Jurkat, Clone E6-1 (cell line): ENCODE data around the gene UMOD.
A peak's percentile ranks its signal among the peaks of the same experiment; 100 is the strongest.

Experiments used
- DNase-seq: peaks from one replicate; pipeline ENCODE4 v3.0.0-alpha.2; 2011; ENCODE audit warnings: low read depth, low spot score
- H3K4me3 ChIP-seq: 2 replicates; pipeline ENCODE4 v1.5.1; 2011; ENCODE audit warnings: mild to moderate bottlenecking, low read length, control low read depth, moderate library complexity

Gene UMOD

GRCh38 chr16:20308801-20309590 is 43.5 kb downstream of the UMOD start:
- no peak for DNase-seq
- no peak overlapping the region for H3K4me3 ChIP-seq

GRCh38 chr16:20308266-20308665 is 44.2 kb downstream of the UMOD start:
- no peak overlapping the region for H3K4me3 ChIP-seq
- DNase-seq: no peak

GRCh38 chr16:20307791-20308190 is 44.7 kb downstream of the UMOD start:
- H3K4me3 ChIP-seq: no peak overlapping the region
- DNase-seq: no peak

GRCh38 chr16:20307240-20307671 is 45.3 kb downstream of the UMOD start:
- no peak overlapping the region for H3K4me3 ChIP-seq
- no peak for DNase-seq

- H3K4me3 ChIP-seq: no peak overlapping the region
- DNase-seq: no peak
These were observed 46.1 kb downstream of the UMOD start for GRCh38 chr16:20306401-20306800.

GRCh38 chr16:20303012-20303411 is 49.5 kb downstream of the UMOD start:
- H3K4me3 ChIP-seq: no peak overlapping the region
- no peak for DNase-seq

GRCh38 chr16:20302389-20302788 is 50.1 kb downstream of the UMOD start:
- no peak for DNase-seq
- no peak overlapping the region for H3K4me3 ChIP-seq

GRCh38 chr16:20301840-20302239 is 50.7 kb downstream of the UMOD start:
- no peak for DNase-seq
- H3K4me3 ChIP-seq: no peak overlapping the region

GRCh38 chr16:20300312-20301097 is 52.0 kb downstream of the UMOD start:
- H3K4me3 ChIP-seq: no peak overlapping the region
- peak; percentile 12 for DNase-seq

- H3K4me3 ChIP-seq: no peak overlapping the region
- no peak for DNase-seq
These were observed 54.1 kb downstream of the UMOD start for GRCh38 chr16:20298452-20298851.

- H3K4me3 ChIP-seq: no peak overlapping the region
- DNase-seq: no peak
These were observed 61.0 kb downstream of the UMOD start for GRCh38 chr16:20291208-20292206.

GRCh38 chr16:20289571-20289970 is 62.9 kb downstream of the UMOD start:
- no peak for DNase-seq
- no peak overlapping the region for H3K4me3 ChIP-seq

GRCh38 chr16:20285993-20286499 is 66.5 kb downstream of the UMOD start:
- no peak overlapping the region for H3K4me3 ChIP-seq
- no peak for DNase-seq
